Endothelial cell (in vitro differentiated cells): ENCODE data around the gene ARHGAP15. TPM values are rescaled to one million over a fixed set of nuclear protein-coding genes. Genes with fewer than 3 reads are reported as not detected.

ENCODE experiments used
- DNase-seq: peaks from one replicate; pipeline ENCODE4 v3.0.0; 2021; ENCODE audit warnings: low spot score
- H3K27ac Mint-ChIP-seq: one replicate; pipeline ENCODE4 v1.8.0; 2021; ENCODE audit warnings: mixed read lengths, inconsistent platforms; ENCODE audit not compliant: unreplicated experiment
- H3K27me3 Mint-ChIP-seq: one replicate; pipeline ENCODE4 v1.8.0; 2021; ENCODE audit warnings: mild to moderate bottlenecking, moderate library complexity, mixed read lengths, inconsistent platforms; ENCODE audit not compliant: unreplicated experiment
- H3K36me3 Mint-ChIP-seq: one replicate; pipeline ENCODE4 v1.8.0; 2021; ENCODE audit warnings: mild to moderate bottlenecking, low read depth, mixed read lengths, inconsistent platforms; ENCODE audit not compliant: unreplicated experiment
- H3K4me1 Mint-ChIP-seq: one replicate; pipeline ENCODE4 v1.8.0; 2021; ENCODE audit warnings: mild to moderate bottlenecking, mixed read lengths, inconsistent platforms; ENCODE audit not compliant: unreplicated experiment
- H3K4me3 Mint-ChIP-seq: one replicate; pipeline ENCODE4 v1.8.0; 2021; ENCODE audit warnings: mild to moderate bottlenecking, mixed read lengths, inconsistent platforms; ENCODE audit not compliant: unreplicated experiment
- H3K9me3 Mint-ChIP-seq: one replicate; pipeline ENCODE4 v1.8.0; 2021; ENCODE audit warnings: mixed read lengths, inconsistent platforms; ENCODE audit not compliant: unreplicated experiment
- total RNA-seq: library from RNA; stranded (reverse); fragmentation: NEBNext Ultra II Directional; extraction: Animal tissue kit (Norgen Biotek cat#: 25700); gene quantifications from one replicate; pipeline ENCODE4 v1.2.1, GENCODE V29; 2021; ENCODE audit not compliant: unreplicated experiment
- TF ChIP-seq, protein P1 (sequence below): fragments of 200-600 bp; sonication (generic); IDR thresholded peaks from one replicate; pipeline ENCODE4 v1.5.0; 2021; ENCODE audit warnings: antibody characterized with exemption; ENCODE audit not compliant: unreplicated experiment

The ARHGAP15 gene
- total RNA-seq, 1 donor from 2014 or later, result not detected

DNA sequence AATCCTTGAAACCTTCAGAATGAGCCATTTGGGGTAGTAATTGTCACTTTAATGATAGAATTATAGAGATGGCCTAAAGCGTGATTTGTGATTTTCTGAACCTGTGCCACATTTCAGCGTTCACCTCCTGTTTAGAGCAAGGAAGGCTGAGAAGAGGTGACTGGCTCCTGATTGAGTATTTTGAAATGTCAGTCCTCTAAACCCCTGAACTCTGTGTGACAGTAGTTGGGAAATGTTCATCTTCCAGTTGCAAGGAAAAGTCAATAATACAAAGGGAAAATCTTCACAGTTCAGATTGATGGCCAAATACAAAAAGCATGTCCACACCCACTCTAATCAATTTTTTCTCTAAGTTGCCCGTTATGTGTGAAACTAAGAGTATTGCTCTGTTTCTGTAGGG is 305.2 kb downstream of the ARHGAP15 start:
- Mint-ChIP-seq H3K9me3 (no peaks in the 10 kb centered on the region), H3K4me3 (no peak overlapping the region), H3K4me1 (no peaks in the 10 kb centered on the region), H3K36me3 (no peaks in the 10 kb centered on the region), H3K27ac (no peak overlapping the region), H3K27me3 (no peaks in the 10 kb centered on the region)
- TF ChIP-seq, protein P1, sequence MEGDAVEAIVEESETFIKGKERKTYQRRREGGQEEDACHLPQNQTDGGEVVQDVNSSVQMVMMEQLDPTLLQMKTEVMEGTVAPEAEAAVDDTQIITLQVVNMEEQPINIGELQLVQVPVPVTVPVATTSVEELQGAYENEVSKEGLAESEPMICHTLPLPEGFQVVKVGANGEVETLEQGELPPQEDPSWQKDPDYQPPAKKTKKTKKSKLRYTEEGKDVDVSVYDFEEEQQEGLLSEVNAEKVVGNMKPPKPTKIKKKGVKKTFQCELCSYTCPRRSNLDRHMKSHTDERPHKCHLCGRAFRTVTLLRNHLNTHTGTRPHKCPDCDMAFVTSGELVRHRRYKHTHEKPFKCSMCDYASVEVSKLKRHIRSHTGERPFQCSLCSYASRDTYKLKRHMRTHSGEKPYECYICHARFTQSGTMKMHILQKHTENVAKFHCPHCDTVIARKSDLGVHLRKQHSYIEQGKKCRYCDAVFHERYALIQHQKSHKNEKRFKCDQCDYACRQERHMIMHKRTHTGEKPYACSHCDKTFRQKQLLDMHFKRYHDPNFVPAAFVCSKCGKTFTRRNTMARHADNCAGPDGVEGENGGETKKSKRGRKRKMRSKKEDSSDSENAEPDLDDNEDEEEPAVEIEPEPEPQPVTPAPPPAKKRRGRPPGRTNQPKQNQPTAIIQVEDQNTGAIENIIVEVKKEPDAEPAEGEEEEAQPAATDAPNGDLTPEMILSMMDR, result no peak
- DNase-seq, result no peak

GRCh38 chr2:143435131-143435530 is 305.9 kb downstream of the ARHGAP15 start:
- no peaks in the 10 kb centered on the region for H3K36me3 Mint-ChIP-seq
- no peak overlapping the region for H3K4me3 Mint-ChIP-seq
- TF ChIP-seq, protein P1, result no peak
- H3K27me3 Mint-ChIP-seq, result no peaks in the 10 kb centered on the region
- H3K27ac Mint-ChIP-seq, result no peak overlapping the region
- H3K4me1 Mint-ChIP-seq, result no peaks in the 10 kb centered on the region
- no peaks in the 10 kb centered on the region for H3K9me3 Mint-ChIP-seq
- no peak for DNase-seq

- Mint-ChIP-seq H3K27me3 (no peaks in the 10 kb centered on the region), H3K9me3 (no peaks in the 10 kb centered on the region), H3K27ac (no peak overlapping the region), H3K4me3 (no peak overlapping the region), H3K36me3 (no peaks in the 10 kb centered on the region), H3K4me1 (no peaks in the 10 kb centered on the region)
- TF ChIP-seq, protein P1, result no peak
- DNase-seq, result no peak
These were observed 307.7 kb downstream of the ARHGAP15 start for GRCh38 chr2:143436951-143437350.

DNA sequence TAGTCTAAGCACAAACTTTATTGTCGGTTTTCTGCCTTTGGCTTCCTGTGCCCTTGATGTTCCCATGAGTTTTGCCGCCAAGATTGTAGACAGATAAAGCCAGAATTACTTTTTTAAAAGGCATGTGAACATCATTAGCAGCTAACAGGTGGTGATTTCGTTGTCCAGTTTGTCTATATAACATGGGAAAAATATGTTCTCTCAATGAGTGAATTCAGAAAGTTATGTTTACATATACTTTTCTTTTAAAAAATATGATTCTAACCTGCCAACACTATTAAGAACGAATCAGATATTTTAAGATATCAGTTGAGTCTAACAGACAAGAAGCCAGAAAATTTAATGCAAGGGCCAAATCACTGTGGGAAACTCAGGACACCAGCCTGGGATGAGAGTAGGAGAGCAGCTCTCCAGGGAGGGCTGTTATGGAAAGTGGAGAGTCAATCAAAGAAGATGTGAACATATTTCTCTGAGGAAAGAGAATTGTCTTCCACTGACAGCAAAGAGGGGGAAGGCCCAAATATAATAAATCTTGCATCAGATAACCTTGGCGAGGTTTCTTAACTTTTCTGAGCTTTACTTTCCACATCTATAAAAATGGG is 311.3 kb downstream of the ARHGAP15 start:
- Mint-ChIP-seq H3K4me3 (no peak overlapping the region), H3K36me3 (no peaks in the 10 kb centered on the region)

DNA sequence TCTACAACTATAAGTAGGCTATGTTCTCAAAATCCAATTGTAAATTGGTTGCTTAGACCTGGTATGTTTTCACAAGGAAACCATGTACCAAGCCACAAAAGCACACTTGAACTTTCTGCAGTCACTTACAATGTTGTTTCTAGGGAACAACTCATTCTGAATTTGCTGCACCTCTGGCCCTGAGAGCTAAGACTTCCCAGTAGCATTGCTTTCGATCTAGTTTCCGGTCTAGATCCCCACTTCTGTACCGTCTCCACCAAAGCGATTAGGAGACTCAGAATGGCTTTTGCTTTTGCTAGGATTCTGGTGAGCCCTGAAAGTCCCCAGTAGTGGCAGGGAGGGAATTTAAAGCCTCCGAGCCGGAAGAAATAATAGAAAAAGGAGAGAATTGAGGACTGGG is 313.0 kb downstream of the ARHGAP15 start:
- Mint-ChIP-seq H3K27me3 (no peaks in the 10 kb centered on the region), H3K36me3 (no peaks in the 10 kb centered on the region), H3K27ac (no peak overlapping the region), H3K4me3 (no peak overlapping the region), H3K4me1 (no peaks in the 10 kb centered on the region), H3K9me3 (no peaks in the 10 kb centered on the region)
- TF ChIP-seq, protein P1, result no peak
- no peak for DNase-seq

More for the DNA sequence above, 311.3 kb downstream of the ARHGAP15 start:
- no peak for DNase-seq
- no peaks in the 10 kb centered on the region for H3K4me1 Mint-ChIP-seq
- H3K9me3 Mint-ChIP-seq, result no peaks in the 10 kb centered on the region
- TF ChIP-seq, protein P1, result no peak
- H3K27ac Mint-ChIP-seq, result no peak overlapping the region
- no peaks in the 10 kb centered on the region for H3K27me3 Mint-ChIP-seq
